NB4 (cell line): Measurements from ENCODE around the gene AMIGO1.

Experiments used
- DNase-seq: peaks from one replicate; pipeline ENCODE4 v3.0.0; 2010; ENCODE audit warnings: low read depth
- H3K4me3 ChIP-seq: one replicate; pipeline ENCODE4 v1.5.1; 2011; ENCODE audit warnings: mild to moderate bottlenecking, low read depth, low read length, moderate library complexity
- CTCF ChIP-seq: IDR thresholded peaks from one replicate; pipeline ENCODE4 v1.5.1; 2012; ENCODE audit warnings: low read depth, low read length
- MAX ChIP-seq: IDR thresholded peaks from 2 replicates; pipeline ENCODE4 v1.6.1; 2011; ENCODE audit warnings: low read depth, low read length
- MYC ChIP-seq: IDR thresholded peaks from 2 replicates; pipeline ENCODE4 v1.6.1; 2011; ENCODE audit warnings: low read depth, low read length
- POLR2A ChIP-seq: IDR thresholded peaks from 2 replicates; pipeline ENCODE4 v1.6.1; 2011; ENCODE audit warnings: mild to moderate bottlenecking; ENCODE audit not compliant: insufficient read length; ENCODE audit errors: extremely low read depth

Gene AMIGO1

GRCh38 chr1:109546311-109547109, 37.0 kb upstream of the AMIGO1 start:
- DNase-seq = peak; percentile 88
- TF ChIP-seq CTCF (peak; percentile 67), MAX (peak; percentile 16; the same call in 1 of the 2 replicates), MYC (no peak), POLR2A (no peak)

GRCh38 chr1:109543988-109544735, 34.6 kb upstream of the AMIGO1 start:
- H3K4me3 ChIP-seq = no peak overlapping the region
- no peak for TF ChIP-seq MAX
- no peak for TF ChIP-seq CTCF
- no peak for TF ChIP-seq POLR2A
- TF ChIP-seq MYC = no peak
- no peak for DNase-seq

More at GRCh38 chr1:109546311-109547109, 37.0 kb upstream of the AMIGO1 start:
- peak overlapping the region; percentile 95 for H3K4me3 ChIP-seq

- no peak for DNase-seq
- H3K4me3 ChIP-seq = no peak overlapping the region
- TF ChIP-seq MYC (no peak), CTCF (no peak), POLR2A (no peak), MAX (no peak)
These were observed 33.9 kb upstream of the AMIGO1 start for GRCh38 chr1:109543283-109543987.

- TF ChIP-seq MYC = no peak
- TF ChIP-seq CTCF = no peak
- no peak for TF ChIP-seq MAX
- no peak for TF ChIP-seq POLR2A
- DNase-seq = no peak
- H3K4me3 ChIP-seq = no peak overlapping the region
These were observed 33.1 kb upstream of the AMIGO1 start for GRCh38 chr1:109542657-109543056.

- TF ChIP-seq MAX = no peak
- no peak for TF ChIP-seq CTCF
- TF ChIP-seq POLR2A = no peak
- TF ChIP-seq MYC = no peak
- DNase-seq = no peak
- no peak overlapping the region for H3K4me3 ChIP-seq
These were observed 31.6 kb upstream of the AMIGO1 start for GRCh38 chr1:109541102-109541501.
